ENCODE data around the gene ELAVL4. TPM values are rescaled to one million over a fixed set of nuclear protein-coding genes. Genes with fewer than 3 reads are reported as not detected.

ELAVL4 gene
- total and polyA plus RNA-seq, 12 donors = 0.18 to 17.7 (median 4.3) TPM; not detected in 2

- intact Hi-C loops (cut with DNase I) = no loop called here
- Histone ChIP-seq H3K9me3 (replicated peaks in 1 of 3) (no peaks in the 10 kb centered on the region), H3K4me1 (replicated peaks in 1 of 2) (no peaks in the 10 kb centered on the region), H3K4me3 (no peak overlapping the region), H3K27me3 (peaks cover under 1% of the 10 kb centered on the region), H3K27ac (no peak overlapping the region), H3K36me3 (replicated peaks in 1 of 2) (no peaks in the 10 kb centered on the region)
- no peak for DNase-seq
- WGBS, 4 donors = 58 to 71% (median 64%) methylated on average over 1 of the region's 1 CpG
- TF ChIP-seq POLR2A (IDR thresholded peaks at IDR 0.05) (no peak), CTCF (IDR thresholded peaks at IDR 0.05) (no peak)
These were observed 20.5 kb downstream of the ELAVL4 start for GRCh38 chr1:50129201-50129600.

- DNase-seq = no peak
- Histone ChIP-seq H3K4me3 (no peak overlapping the region), H3K27ac (no peak overlapping the region), H3K27me3 (peaks cover 4% of the 10 kb centered on the region), H3K36me3 (replicated peaks in 1 of 2) (no peaks in the 10 kb centered on the region), H3K4me1 (replicated peaks in 1 of 2) (no peaks in the 10 kb centered on the region), H3K9me3 (replicated peaks in 1 of 3) (no peaks in the 10 kb centered on the region)
- intact Hi-C loops (cut with DNase I) = no loop called here
- TF ChIP-seq POLR2A (IDR thresholded peaks at IDR 0.05) (no peak), CTCF (IDR thresholded peaks at IDR 0.05) (no peak)
- WGBS, 4 donors = 10 to 26% (median 17%) methylated on average over 3 of the region's 3 CpGs
These were observed 23.7 kb downstream of the ELAVL4 start for GRCh38 chr1:50132347-50132894.

DNA sequence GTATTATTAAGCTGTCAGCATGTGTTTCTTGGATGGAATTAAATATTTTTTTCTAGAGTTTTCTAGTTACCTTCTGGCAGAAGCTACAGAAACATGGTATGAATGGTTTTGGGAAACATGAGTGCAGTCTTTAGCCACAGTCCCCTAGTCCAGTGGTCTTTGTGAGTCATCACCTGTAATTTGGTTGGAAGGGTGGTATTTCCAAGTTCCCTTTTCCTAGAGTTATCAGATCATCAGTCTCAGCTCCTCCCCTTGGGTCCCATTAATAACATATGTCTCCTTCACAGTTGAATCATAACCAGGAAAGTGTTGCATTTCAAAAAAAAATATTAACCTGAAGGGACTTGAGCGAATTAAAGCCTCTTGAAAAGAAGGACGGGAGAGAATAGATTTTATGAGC is 27.0 kb downstream of the ELAVL4 start:
- Histone ChIP-seq H3K4me3 (no peak overlapping the region), H3K36me3 (replicated peaks in 1 of 2) (no peaks in the 10 kb centered on the region), H3K4me1 (replicated peaks in 1 of 2) (no peaks in the 10 kb centered on the region), H3K27me3 (peaks cover 4% of the 10 kb centered on the region), H3K9me3 (replicated peaks in 1 of 3) (no peaks in the 10 kb centered on the region), H3K27ac (no peak overlapping the region)
- no peak for TF ChIP-seq CTCF (IDR thresholded peaks at IDR 0.05)
- no peak for TF ChIP-seq POLR2A (IDR thresholded peaks at IDR 0.05)
- no peak for DNase-seq
- 60 to 75% (median 68%) methylated on average over 2 of the region's 2 CpGs for WGBS, 4 donors
- intact Hi-C loops (cut with DNase I) = no loop called here

GRCh38 chr1:50139339-50140181 is 30.8 kb downstream of the ELAVL4 start:
- Histone ChIP-seq H3K4me3 (no peak overlapping the region), H3K9me3 (replicated peaks in 1 of 3) (no peaks in the 10 kb centered on the region), H3K36me3 (replicated peaks in 1 of 2) (no peaks in the 10 kb centered on the region), H3K4me1 (replicated peaks in 1 of 2) (no peaks in the 10 kb centered on the region), H3K27ac (no peak overlapping the region), H3K27me3 (peaks cover under 1% of the 10 kb centered on the region)
- no peak for TF ChIP-seq CTCF (IDR thresholded peaks at IDR 0.05)
- DNase-seq = no peak
- 53 to 61% (median 58%) methylated on average over 10 of the region's 10 CpGs for WGBS, 4 donors
- intact Hi-C loops (cut with DNase I) = no loop called here

All from adrenal gland (tissue), 12 donors.